ENCODE measurements around the gene SPAAR.
A peak's percentile ranks its signal among the peaks of the same experiment; 100 is the strongest.
"Not testable (repeated sequence)": the region's sequence is repeated elsewhere in the genome, so short reads cannot be mapped to it uniquely, and the experiment has no call there.

SPAAR gene, protein sequence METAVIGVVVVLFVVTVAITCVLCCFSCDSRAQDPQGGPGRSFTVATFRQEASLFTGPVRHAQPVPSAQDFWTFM

DNA sequence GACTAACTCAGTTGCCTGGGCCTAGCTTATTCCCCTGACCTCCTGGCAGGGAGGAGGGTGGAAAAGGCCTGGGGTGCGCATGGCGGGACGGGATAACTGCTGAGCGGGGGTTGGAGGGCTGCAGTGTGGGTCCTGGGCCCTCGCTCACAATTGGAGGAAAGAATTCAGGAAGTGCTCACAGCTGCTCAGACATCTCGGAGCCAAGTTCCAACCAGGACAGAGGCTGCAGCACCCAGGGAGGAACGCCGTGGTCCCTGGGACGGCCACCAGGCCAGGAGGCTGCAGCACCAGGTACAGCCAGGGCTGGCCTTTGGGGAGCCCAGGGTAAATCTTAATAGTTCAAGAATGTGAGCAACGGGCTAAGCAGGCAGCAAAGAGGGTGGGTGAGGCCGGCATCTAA is at the start of gene SPAAR:
TSS of gene SPAAR (plus strand) at position 217 of the 400 bp plus-strand sequence. CDS start 974 bp downstream, outside the sequence.
- DNase-seq = no peak

DNA sequence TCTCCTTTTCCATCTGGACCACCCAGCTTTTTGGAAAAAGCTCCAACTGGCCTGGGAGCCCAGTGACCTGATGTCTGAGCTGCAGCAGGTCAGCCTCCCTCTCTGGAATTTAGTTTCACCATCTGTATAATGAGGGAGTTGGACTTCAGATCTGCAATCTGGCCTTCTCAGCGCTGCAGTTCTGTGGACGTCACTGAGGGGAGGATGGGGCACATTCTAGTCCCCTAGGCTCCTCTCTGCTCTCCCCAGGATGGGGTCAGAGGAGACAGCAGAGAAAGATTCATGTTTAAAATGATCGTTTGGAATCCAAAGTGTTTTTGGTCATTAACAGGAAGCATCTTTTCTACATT is 49.3 kb upstream of the SPAAR start:
- no peak for DNase-seq

DNA sequence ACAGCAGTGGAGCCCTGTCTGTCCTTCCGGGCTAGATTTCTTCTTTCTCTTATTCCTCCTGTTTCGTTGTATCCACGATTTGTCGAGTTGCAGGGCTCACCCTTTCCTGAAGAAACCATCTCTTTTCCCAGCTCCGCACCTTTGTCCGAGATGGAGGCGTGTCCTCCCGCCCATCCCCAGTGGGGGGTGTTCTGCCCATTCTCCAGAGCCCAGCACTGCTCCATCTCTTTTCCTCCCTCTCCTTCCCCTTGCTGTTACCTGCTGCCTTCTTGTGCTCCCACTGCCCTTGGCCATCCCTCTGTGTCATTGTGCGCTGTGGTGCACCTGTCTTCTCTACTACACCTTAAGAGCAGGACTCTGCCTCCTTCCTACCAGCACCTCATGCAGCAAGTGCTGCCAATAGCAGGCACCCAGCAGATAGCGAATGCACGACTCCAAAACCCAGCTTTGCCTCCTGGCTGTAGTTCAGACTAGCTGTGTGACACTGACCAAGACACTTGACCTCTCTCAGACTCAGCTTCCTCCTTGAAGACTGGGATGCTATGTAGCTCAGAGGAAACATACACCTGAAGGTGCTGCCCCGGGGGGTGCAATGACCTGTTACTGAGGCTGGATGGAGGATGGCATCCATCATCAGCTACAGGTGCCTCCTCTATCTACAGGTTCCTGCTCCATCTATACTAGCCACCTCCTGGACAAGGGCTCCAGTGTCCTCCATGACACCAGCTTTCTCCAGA is 48.0 kb upstream of the SPAAR start:
- no peak for DNase-seq

DNA sequence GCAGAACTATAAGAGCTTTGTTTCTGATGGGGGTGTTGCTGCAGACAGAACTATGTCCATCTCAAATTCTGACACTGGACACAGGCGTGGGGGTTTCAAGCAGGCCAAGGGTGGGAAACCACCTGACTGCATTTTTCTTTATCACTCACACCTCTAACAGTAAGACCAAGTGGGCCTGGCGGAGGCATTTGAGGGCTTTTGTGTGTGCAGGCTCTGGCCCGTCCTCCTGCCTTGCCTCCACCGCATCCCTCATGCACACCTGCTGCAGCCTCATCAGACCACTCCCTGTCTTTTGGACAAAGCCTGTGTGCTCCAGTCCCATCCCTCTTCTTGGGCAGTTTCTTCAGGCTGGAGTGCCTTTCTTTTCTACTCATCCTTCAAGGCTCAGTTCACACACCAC is 47.0 kb upstream of the SPAAR start:
- DNase-seq = no peak

DNA sequence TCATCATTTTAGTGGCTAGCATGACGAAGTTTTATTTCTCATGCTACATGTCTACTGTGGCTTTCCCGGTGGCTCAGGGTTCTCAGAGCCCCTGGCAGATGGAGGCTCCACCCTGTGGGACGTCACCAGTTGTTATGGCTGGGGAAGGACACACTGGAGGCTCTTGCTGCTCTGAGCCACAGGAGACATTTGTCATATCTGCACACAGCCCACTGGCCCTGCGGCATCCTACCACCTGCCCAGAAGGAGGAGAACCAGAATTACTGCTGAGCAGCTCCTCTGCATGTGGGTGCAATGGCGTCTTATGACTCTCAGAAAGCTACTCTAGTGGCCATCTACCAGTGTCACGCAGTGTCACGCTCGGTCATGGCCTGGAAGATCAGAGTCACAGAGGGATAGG is 45.7 kb upstream of the SPAAR start:
- DNase-seq = no peak

DNA sequence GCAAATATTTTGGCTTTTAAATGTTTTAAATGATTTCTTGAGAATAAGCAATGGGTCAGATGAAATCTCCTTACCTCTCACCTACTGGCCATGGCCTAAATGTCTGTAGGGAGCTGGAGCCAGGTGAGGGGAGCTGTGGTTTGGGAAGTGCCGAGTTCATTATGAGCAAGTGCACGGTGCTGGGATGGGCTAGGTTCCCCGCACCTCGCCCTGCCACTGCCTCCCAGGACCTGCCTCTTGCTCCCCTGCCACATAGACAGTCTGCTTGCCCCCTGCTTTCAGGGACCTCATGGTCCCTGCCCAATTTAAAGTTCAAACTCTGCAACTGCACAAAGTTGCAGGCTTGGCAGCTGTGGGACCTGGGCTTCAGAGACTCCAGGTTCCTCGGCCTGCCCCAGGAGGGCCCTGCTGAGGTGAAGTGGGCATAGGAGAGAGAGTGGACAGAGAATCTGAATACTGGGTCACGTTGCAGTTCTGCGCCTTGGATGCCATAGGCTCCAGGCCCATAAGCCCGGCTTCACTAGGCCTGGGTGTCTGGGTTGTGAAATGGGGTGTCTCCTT is 44.5 kb upstream of the SPAAR start:
- DNase-seq = no peak

DNA sequence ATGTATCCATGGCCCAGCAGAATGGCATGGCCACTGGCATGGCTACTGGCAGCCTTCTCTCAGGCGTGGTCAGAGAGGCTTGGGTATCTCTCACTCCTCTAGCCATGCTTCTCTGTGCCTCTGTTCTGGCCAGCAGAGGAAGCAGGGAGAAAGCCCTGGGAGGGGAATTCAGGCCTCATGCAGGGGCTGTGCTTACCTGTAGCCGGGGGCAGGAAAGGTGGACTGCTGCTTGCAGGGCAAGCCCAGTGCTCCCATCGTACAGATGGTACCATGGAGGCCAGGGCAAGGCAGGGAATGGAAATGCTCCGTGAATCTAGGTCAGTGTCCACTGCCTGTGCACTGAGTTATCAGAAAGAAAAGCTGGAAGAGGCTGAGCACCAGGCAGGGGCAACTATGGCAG is 41.8 kb upstream of the SPAAR start:
- DNase-seq = no peak

DNA sequence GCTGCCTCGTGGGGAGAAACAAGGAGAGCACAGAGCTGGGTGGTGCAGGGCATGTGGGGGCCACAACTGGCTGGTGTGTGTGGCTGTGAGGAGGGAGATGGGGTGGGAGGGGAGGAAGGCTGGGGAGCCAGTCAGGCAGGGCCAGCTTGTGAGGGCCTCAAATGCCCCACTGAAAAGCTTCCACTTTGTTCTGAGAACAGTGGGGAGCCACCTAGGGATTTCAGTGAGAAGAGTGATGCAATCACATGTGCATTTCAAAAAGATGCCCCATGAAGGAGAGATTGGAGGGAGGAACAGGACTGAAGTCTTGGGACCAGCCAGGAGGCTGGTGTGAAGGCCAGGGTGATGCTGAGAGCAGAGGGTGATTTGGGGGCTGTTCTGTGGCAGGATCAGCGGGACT is 40.4 kb upstream of the SPAAR start:
- DNase-seq = no peak

DNA sequence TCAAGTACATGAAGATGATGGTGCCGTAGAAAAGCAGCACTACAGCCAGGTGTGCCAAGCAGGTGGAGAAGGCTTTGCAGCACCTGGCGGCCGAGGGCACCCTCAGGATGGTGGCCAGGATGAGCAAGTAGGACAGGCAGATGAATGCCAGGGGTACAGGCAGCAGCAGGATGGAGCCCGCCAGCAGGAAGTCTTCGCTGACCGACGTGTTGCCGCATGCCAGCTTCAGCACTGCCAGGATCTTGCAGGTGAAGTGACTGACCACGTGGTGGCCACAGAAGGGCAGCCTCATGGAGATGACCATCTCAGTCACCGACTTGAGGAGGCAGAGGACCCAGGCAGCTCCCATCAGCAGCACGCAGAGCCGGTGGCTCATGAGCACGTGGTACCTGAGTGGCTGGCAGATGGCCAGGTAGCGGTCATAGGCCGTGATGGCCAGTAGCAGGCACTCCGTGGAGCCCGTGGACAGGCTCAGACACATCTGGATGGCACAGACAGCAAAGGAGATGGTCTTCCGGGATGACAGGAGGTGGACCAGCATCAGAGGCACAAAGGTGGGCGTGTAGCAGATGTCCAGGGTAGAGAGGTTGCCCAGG is 39.6 kb upstream of the SPAAR start:
- no peak for DNase-seq

DNA sequence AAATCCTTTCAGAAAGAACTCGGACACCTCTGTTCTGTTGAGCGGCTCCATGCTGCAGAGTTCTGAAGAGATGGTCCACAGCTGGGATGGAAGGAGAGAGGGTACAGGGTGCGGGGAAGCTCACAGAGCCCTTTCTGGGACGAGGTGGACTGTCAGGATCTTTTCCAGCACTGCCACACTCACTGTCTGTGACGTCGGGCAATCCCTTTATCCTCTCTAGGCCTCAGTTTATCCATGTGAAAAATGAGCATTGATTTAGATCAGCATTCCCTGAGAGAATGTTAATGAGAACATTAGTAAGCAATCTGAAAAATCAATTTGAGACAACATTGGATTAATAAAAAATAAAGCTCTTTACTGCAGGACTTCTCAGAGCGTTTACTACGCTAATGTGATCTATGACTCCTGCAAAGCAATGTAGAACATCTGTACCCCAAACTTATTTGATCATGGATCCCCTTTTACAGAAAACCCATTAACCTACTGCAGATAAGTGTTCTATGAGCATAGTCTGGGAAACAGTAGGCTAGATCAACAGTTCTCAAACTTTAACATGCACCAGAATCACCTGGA is 38.9 kb upstream of the SPAAR start, which contains the start of gene OR13J1:
TSS of gene OR13J1 (minus strand) at position 51 of the 573 bp plus-strand sequence. CDS start at position 51, 0 bp downstream.
- DNase-seq = no peak

DNA sequence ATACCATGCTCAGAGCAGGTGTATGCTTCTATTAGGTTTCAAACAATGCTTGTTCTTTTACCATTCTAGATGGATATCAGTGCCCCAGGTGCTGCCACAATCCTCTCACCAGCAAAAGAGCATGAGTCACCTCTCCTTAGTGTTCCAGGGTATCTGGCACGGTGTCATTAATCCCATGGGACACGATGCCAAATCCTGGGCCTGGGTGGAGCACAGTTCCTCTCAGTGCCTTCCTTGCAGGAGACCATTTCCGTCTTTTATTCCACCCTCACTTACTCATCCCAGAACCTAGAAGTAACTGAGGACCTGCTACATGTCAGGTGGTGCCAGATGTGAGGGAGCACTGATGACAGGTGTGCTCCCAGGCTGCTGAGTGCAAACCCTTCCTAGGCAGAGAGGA is 37.7 kb upstream of the SPAAR start:
- DNase-seq = no peak

DNA sequence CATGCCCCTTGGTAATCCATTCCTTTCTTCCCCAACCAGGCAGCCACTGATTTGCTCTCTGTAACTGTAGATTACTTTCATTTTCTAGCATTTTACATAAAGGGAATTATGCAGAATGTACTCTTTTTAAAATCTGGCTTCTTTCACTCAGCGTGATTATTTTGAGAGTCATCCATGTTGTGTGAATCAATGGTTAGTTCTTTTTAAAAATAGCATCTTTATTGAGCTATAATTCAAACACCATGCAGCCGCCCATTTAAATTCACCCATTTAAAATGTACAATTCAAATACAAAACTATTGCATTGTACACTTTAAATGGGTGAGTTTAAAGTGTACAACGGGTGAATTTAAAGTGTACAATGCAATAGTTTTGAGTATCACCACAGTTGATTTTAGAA is 36.8 kb upstream of the SPAAR start:
- no peak for DNase-seq

DNA sequence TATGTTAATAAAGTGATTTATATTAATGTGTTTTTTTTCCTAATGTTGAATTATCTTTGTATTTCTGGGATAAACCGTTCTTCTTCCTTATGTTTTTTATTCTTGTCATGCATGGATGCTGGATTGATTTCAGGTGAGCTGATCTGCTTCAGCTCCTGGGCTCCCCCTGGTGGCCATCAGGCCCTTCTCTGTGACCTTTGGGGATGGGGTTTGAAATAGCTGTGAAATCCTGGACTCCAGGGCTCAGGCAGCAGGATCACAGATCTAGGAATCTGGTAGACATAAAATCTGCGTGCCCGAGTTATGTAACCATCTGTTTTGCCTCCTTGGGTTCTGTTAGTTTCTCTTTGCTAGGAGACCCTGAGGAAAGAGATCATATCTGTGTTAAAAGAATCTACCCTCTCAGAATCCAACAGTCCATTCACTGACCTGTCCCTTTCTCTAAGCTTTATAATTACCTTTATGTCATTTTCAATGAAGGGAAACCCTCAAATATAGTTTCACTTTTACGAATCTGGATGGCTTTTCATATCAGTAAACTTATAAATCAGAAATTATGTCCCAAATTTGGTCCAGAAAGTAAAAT is 26.9 kb upstream of the SPAAR start:
- DNase-seq = peak; percentile 87

DNA sequence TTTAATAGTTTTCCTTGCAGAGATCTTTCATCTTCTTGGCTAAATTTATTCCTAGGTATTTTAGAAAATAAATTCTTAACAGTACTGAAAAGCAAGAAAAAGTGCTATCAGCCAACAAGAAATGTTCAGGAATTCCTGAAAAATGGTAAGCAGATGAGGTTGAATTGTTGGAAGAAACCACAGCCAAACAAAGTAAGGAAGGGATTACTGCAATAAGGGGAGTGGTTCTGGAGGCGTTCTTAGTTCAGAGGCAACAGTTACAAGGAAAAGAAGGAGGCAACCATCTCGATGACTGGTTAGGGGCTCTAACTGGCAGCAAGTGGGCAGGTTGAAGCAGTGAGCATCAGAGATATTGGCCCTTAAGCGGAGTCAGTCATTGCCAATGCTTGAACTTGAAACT is 26.3 kb upstream of the SPAAR start:
- DNase-seq = no peak

DNA sequence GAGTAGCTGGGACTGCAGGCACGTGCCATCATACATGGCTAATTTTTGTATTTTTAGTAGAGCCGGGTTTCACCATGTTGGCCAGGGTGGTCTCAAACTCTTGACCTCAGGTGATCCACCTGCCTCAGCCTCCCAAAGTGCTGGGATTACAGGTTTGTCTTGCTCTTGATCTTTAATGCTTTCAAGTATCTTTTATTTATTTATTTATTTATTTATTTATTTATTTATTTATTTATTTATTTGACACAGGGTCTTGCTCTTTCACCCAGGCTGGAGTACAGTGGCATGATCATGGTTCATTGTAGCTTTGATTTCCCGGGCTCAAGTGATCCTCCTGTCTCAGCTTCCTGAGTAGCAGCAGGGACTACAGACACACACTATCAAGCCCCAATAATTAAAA is 24.4 kb upstream of the SPAAR start:
- not testable (repeated sequence) for DNase-seq

DNA sequence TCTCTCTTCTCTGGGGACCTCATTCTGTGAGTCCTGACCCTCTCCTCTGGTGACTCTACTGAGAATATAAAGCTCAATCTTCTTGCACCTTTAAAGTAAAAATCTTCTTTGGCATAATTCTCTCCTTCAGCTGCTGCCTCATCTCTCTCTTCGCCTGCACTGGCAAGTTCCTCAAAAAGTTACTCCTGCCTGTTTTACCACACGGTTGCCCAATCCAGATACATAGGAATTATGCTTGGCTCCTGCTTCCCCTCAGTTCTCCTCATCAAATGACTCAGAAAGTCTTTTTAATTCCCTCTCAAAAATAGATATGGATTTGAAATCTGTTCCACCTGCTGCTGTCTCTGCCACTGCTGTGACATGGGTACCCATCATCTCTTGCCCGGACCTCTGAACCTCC is 17.6 kb upstream of the SPAAR start:
- DNase-seq = no peak

DNA sequence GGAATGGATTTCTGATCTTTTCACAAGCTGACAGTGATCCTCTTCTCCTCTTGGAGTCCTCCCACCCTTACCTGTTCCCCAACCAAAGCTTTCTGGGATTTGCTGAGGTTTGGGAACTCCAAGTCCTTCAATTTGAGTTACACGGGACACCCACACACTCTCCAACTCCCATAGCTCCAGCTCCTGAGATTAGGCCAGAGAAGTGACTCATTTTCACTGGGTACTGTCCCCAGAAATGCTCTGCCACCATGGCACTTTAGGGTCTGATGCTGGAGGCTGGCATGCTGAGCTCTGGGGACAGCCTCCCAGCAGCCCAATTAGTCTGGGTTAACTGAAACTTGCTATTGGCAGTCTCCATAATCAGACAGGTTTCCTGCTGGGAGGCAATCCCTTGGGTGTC is 17.2 kb upstream of the SPAAR start:
- no peak for DNase-seq

DNA sequence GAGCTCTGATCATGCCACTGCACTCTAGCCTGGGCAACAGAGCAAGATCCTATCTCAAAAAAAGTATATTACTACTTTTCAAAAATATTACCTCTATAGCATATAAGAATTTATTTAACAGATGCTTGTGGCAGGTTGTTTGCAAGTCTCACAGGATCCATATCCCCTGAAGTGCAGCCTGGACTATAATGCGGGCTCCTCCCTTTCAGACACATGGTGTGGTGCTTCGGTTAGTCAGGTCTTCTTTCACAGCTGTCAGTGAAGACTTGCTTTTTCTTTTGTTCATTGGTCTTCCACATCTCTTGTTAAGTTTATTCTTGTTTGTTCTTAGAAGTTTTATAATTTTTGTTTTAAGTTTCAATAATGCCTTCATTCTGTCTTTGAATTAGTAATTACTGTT is 12.7 kb upstream of the SPAAR start:
- DNase-seq = no peak

DNA sequence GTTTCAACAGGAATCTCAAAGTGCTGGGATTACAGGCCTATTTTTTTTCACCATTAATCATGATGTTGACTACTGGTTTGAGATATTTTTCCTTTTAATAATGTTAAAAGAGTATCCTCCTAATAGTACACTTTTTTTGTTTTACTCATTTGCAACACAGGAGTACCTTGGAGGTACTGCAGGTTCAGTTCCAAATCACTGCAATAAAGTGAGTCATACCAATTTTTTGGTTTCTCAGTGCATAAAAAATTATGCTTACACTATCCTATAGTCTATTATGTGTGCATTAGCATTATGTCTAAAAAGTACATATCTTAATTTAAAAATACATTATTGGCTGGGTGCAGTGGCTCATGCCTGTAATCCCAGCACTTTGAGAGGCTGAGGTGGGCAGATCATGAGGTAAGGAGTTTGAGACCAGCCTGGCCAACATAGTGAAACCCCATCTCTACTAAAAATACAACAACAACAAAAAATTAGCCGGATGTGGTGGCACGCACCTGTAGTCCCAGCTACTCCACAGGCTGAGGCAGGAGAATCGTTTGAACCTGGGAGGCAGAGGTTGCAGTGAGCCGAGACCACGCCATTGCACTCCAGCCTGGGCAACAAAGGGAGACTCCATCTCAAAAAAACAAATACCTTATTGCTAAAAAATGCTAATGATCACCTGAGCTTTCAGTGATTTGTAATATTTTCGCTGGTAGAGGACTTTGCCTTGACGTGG is 11.8 kb upstream of the SPAAR start:
- DNase-seq = not testable (repeated sequence)

DNA sequence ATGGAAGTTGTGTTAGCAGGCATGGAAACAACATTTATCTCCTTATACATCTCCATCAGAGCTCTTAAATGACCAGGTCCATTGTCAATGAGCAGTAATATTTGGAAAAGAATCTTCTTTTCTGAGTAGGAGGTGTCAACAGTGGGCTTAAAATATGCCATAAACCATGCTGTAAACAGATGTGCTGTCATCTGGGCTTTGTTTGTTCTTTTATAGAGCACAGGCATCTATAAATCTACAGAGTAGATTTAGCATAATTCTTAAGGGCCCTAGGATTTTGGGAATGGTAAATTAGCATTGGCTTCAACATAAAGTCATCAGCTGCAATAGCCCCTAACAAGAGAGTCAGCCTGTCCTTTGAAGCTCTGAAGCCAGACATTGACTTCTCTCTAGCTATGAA is 11.0 kb upstream of the SPAAR start:
- DNase-seq = no peak

DNA sequence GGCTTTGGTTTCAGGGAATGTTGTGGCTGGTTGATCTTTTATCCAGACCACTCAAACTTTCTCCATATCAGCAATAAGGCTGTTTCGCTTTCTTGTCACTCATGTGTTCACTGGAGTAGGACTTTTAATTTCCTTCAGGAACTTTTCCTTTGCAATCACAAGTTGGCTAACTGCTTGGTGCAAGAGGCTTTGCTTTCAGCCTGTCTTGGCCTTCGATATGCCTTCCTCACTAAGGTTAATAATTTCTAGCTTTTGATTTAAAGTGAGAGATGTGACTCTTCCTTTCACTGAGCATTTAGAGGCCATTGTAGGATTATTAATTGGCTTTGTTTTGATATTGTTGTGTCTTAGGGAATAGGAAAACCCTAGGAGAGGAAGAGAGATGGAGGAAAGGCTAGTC is 10.3 kb upstream of the SPAAR start:
- DNase-seq = no peak

DNA sequence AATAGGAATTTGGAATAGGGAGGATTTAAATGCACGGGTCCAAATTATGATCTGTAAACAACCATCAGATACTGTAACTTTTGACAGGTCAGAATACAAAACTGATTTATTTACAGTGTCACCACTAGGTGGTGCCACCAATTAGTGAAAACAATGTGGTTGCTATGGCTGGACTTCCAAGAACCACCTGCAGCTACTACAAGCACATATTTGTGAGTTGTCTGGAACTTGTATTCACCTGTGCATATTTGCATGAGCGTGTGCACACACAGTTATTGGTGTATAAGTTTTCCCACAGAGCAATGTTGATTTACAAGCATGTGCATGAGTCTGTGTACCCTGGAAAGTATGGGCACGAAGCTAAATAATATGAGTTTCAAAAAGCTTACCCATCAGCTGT is 6.2 kb upstream of the SPAAR start:
- no peak for DNase-seq

DNA sequence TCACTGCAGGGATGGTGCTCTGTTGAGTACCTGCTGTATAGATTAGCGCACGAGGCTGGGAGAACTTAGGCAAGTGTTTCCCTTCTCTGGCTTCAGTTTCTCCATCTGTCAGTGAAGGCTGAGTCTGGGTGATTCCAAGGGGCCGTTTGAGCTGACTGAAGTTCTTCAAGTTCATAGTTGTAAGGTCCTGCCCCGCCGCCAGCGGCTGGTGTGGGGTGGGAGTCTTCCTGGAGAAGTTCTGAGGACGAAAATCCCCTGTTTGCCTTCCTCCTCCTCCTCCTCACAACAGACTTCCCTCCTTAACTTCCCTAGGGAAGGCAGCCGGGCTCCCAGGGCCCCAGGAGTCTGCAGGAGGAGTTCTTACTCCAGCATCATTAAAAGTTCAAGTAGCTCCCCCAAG is 5.0 kb upstream of the SPAAR start:
- DNase-seq = no peak
